Measurements from ENCODE around the gene RNF152.
A peak's percentile ranks its signal among the peaks of the same experiment; 100 is the strongest.

The RNF152 gene, protein sequence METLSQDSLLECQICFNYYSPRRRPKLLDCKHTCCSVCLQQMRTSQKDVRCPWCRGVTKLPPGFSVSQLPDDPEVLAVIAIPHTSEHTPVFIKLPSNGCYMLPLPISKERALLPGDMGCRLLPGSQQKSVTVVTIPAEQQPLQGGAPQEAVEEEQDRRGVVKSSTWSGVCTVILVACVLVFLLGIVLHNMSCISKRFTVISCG

GRCh38 chr18:61892683-61893308 is at the start of gene RNF152:
RNF152 (minus strand) TSS chr18:61893007; CDS start chr18:61816463, 76,544 bp downstream.
- ATAC-seq, result peak; percentile 53
- TF ChIP-seq CSDC2 (CRISPR knock-in tag; IDR thresholded peaks at IDR 0.05) (no peak), SNAI2 (CRISPR knock-in tag; IDR thresholded peaks at IDR 0.05) (no peak), CSRNP3 (CRISPR knock-in tag; IDR thresholded peaks at IDR 0.05) (no peak)

GRCh38 chr18:61941948-61942471 is 49.2 kb upstream of the RNF152 start:
- no peak for ATAC-seq
- TF ChIP-seq ESRRG (CRISPR knock-in tag; IDR thresholded peaks at IDR 0.05) (no peak), ISL1 (CRISPR knock-in tag; IDR thresholded peaks at IDR 0.05) (no peak), OSR1 (CRISPR knock-in tag; IDR thresholded peaks at IDR 0.05) (no peak), ZFP3 (CRISPR knock-in tag; IDR thresholded peaks at IDR 0.05) (no peak), TOX (CRISPR knock-in tag; IDR thresholded peaks at IDR 0.05; ENCODE audit: borderline replicate concordance) (no peak), BACH2 (CRISPR knock-in tag; IDR thresholded peaks at IDR 0.05; ENCODE audit: borderline replicate concordance) (no peak), CSDC2 (CRISPR knock-in tag; IDR thresholded peaks at IDR 0.05) (no peak), ZC3H10 (CRISPR knock-in tag; IDR thresholded peaks at IDR 0.05) (no peak), RARB (CRISPR knock-in tag; IDR thresholded peaks at IDR 0.05) (no peak), ZFP30 (CRISPR knock-in tag; IDR thresholded peaks at IDR 0.05) (no peak), PPARA (CRISPR knock-in tag; IDR thresholded peaks at IDR 0.05; ENCODE audit: borderline replicate concordance) (no peak), TCF4 (CRISPR knock-in tag; IDR thresholded peaks at IDR 0.05; ENCODE audit: borderline replicate concordance) (no peak), ZNF8 (CRISPR knock-in tag; IDR thresholded peaks at IDR 0.05) (no peak), GLIS3 (CRISPR knock-in tag; IDR thresholded peaks at IDR 0.05) (no peak), ZNF565 (CRISPR knock-in tag; conservative IDR thresholded peaks at IDR 0.05; ENCODE audit: low read depth) (no peak), ZNF70 (CRISPR knock-in tag; IDR thresholded peaks at IDR 0.05) (no peak), ARNTL (CRISPR knock-in tag; IDR thresholded peaks at IDR 0.05; ENCODE audit: borderline replicate concordance, low read depth) (no peak)
- TF ChIP-seq, protein P1, sequence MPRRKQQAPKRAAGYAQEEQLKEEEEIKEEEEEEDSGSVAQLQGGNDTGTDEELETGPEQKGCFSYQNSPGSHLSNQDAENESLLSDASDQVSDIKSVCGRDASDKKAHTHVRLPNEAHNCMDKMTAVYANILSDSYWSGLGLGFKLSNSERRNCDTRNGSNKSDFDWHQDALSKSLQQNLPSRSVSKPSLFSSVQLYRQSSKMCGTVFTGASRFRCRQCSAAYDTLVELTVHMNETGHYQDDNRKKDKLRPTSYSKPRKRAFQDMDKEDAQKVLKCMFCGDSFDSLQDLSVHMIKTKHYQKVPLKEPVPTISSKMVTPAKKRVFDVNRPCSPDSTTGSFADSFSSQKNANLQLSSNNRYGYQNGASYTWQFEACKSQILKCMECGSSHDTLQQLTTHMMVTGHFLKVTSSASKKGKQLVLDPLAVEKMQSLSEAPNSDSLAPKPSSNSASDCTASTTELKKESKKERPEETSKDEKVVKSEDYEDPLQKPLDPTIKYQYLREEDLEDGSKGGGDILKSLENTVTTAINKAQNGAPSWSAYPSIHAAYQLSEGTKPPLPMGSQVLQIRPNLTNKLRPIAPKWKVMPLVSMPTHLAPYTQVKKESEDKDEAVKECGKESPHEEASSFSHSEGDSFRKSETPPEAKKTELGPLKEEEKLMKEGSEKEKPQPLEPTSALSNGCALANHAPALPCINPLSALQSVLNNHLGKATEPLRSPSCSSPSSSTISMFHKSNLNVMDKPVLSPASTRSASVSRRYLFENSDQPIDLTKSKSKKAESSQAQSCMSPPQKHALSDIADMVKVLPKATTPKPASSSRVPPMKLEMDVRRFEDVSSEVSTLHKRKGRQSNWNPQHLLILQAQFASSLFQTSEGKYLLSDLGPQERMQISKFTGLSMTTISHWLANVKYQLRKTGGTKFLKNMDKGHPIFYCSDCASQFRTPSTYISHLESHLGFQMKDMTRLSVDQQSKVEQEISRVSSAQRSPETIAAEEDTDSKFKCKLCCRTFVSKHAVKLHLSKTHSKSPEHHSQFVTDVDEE (CRISPR knock-in tag; IDR thresholded peaks at IDR 0.05), result no peak
- TF ChIP-seq, protein P2, sequence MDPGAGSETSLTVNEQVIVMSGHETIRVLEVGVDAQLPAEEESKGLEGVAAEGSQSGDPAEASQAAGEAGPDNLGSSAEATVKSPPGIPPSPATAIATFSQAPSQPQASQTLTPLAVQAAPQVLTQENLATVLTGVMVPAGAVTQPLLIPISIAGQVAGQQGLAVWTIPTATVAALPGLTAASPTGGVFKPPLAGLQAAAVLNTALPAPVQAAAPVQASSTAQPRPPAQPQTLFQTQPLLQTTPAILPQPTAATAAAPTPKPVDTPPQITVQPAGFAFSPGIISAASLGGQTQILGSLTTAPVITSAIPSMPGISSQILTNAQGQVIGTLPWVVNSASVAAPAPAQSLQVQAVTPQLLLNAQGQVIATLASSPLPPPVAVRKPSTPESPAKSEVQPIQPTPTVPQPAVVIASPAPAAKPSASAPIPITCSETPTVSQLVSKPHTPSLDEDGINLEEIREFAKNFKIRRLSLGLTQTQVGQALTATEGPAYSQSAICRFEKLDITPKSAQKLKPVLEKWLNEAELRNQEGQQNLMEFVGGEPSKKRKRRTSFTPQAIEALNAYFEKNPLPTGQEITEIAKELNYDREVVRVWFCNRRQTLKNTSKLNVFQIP (CRISPR knock-in tag; IDR thresholded peaks at IDR 0.05; ENCODE audit: borderline replicate concordance, low read depth), result no peak
- TF ChIP-seq, protein P3, sequence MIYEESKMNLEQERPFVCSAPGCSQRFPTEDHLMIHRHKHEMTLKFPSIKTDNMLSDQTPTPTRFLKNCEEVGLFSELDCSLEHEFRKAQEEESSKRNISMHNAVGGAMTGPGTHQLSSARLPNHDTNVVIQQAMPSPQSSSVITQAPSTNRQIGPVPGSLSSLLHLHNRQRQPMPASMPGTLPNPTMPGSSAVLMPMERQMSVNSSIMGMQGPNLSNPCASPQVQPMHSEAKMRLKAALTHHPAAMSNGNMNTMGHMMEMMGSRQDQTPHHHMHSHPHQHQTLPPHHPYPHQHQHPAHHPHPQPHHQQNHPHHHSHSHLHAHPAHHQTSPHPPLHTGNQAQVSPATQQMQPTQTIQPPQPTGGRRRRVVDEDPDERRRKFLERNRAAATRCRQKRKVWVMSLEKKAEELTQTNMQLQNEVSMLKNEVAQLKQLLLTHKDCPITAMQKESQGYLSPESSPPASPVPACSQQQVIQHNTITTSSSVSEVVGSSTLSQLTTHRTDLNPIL (CRISPR knock-in tag; IDR thresholded peaks at IDR 0.05; ENCODE audit: low read depth), result no peak

- no peak for ATAC-seq
- TF ChIP-seq ARNTL (CRISPR knock-in tag; IDR thresholded peaks at IDR 0.05; ENCODE audit: borderline replicate concordance, low read depth), result no peak
- TF ChIP-seq, protein P2 (CRISPR knock-in tag; IDR thresholded peaks at IDR 0.05; ENCODE audit: borderline replicate concordance, low read depth), result no peak
- no peak for TF ChIP-seq TOX (CRISPR knock-in tag; IDR thresholded peaks at IDR 0.05; ENCODE audit: borderline replicate concordance)
- TF ChIP-seq TCF4 (CRISPR knock-in tag; IDR thresholded peaks at IDR 0.05; ENCODE audit: borderline replicate concordance), result no peak
These were observed 46.4 kb upstream of the RNF152 start for GRCh38 chr18:61939046-61939674.
